ENCODE data around the gene CLSTN3.

- TF ChIP-seq CTCF (IDR thresholded peaks at IDR 0.05): no peak
- TF ChIP-seq EP300 (IDR thresholded peaks at IDR 0.05): no peak
- no peak for TF ChIP-seq POLR2A (IDR thresholded peaks at IDR 0.05)
Measured at GRCh38 chr12:7107636-7108002, 22.6 kb upstream of the CLSTN3 start.

Data from ovary (tissue), 3 donors.